NCI-H82 (cell line): ENCODE data around the gene CCL3.
"Not testable (repeated sequence)": the region's sequence is repeated elsewhere in the genome, so short reads cannot be mapped to it uniquely, and the experiment has no call there.

ENCODE experiments used
- DNase-seq: peaks from one replicate; lab custom pipeline; 2025; lab: John Stamatoyannopoulos, UW

The CCL3 gene

DNA sequence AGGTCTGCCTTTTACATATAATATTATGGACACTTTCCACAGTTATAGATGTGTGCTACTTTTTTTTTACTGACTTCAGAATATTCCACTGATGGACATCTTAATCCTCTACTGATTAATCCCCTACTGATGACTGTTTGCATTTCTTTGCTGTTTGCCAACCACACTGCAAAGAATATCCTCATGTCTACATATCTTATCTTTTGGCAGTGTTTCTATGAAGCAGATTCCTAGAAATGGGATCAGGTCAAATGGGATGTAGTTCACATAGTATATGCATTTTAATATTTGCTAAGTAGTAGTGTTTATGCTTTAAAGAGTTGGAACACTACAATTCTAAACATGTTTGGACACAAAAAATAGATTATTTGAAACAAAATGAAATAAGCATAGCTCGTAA lies 3.2 kb downstream of the CCL3 start:
- peak; percentile 38 for DNase-seq

DNA sequence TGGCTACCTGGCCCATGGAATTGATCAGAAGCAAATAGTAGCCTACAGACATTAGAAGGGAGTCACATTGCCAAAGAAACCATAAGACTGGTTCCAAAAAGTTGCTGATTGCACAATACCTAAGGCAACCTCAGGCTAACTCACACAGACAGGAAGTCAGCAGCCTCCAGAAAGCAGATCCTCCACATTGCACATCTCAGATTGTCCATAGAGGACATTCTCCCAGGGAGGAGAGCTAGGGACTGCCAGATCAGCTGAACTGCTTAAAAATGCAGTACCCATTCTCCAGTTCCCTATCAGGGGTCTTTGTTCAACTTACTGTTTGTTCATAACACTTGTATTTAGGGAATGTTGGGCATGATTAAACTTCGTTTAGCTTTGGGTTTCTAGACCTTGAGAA lies 4.2 kb downstream of the CCL3 start:
- no peak for DNase-seq

DNA sequence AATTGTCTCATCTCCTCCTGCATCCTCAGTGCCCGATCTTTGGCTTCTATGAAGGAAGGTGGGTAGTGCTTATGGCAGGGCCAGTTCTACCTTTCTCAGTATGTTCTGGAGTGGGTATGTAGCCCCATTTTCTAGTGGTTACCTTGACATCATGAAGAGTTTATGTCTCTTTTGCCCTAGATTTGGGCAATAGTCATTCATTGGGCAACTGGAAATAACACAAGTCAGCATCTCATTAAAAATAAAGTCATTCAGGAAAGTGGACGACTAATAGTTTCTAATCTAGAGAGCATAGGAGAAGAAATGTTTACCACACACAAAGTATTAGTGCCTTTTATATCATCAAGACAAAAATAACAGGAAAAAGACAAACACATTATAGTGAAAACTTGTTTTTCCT lies 6.3 kb downstream of the CCL3 start:
- DNase-seq, result not testable (repeated sequence)

DNA sequence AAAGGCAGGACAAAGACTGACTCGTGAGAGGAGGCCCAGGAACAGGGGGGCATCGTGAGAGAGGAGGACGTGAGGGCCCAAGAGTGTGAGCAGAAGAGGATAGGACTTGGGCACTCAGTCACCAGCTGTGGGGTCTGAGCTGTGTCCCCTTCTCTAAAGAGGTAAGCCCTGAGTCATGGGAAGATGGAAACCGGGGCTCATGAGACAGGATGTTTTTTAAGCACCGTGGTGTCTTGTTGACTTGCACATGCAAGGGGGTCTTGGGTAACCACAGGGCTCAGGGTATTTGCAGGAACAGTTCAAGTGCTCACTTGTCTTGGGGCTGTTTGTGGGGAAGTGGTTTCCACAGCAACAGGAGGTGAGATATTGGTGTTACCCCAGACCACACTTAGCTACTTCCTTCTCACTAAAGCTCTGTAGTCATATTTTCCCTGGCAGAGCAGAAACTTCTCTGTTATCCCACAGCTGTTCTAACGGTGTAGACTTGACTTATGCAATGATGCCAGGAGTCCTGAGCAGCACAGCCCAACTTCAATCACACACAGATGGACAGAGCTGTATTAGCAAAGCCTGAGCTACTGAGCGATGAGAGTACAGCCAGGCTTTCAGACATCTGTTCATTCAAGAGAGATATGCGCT lies 7.3 kb downstream of the CCL3 start:
- DNase-seq, result peak; percentile 48

DNA sequence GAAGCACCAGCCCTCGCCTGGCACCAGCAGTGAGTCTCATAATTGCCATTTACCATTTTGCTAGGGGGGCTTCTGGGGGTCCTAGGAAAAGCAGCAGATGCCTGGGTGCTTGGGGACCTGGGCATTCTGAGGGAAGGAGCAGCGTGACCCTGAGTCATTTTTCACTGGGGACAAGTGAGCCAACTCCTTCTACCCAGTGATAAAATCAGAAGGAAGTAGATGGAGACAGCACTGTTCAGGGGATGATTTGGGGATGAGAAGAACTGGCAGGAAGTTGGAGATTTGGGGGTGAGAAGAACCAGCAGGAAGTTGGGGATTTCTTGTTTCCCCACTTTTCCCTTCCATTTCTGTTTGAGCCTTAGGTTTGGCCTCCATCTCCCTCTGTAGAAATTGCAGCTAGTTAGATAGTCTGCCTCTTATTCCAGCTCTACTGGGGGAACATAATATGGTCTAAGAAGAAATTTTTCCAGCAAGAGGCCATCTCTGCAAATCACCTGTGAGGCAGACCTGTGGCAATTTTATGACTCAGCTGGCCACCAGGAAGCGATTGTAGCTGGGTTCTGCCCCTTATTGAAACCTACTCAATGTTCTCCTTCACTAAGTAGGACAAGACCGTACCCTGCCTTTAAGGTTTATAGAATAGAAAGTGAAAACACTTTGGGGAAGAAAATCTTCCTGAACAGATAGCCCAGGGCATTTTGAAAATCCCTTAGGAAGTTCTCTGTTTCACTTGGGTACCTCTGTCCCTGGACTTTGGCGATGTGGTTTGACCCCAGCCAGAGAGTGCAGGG lies 8.1 kb downstream of the CCL3 start:
- DNase-seq, result not testable (repeated sequence)

DNA sequence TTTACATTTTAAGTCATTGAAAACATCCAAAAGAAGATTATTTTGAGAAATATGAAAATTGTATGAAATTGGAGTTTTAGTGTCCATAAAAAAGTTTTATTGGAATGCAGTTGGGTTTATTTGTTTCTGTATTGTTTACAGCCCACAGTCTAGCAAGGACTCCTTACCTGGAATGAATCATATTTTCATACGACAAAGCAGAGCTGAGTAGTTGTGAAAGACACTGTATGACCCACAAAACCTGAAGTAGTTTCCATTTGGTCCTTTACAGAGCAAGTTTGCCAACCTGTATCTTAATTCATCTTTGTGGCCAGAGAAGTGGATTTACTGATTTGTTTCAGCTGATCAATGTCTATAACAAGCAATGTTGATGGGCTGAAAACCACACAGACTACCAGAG lies 15.6 kb downstream of the CCL3 start:
- no peak for DNase-seq

DNA sequence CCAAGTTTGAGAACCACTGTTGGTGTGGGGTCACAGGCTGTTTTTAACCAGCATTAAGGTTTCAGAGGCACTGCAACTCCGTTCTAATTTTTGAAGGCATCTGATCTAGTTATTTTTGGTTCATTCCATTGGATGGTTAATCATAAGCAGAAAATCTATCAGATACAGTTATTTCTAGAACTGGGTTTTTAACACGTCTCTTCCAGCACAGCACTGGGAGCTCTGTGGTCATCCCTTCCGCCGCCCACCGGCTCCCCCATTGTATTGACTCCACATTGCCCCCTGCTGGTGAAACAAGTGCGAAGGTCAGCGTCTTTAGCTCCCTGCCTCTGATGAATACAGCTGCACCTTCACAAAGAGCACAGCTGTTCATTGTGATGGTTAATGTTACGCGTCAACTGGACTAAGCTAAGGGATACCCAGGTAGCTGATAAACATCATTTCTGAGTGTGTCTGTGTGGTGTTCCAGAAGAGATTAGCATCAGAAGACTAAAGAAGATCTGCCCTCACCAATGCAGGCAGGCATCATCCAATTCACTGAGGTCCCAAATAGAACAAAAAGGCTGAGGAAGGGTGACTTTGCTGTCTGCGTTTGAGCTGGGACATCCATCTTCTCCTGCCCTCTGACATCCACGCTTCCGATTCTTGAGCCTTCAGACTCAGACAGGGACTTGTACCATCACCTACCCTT lies 17.4 kb downstream of the CCL3 start:
- peak; percentile 83 for DNase-seq

DNA sequence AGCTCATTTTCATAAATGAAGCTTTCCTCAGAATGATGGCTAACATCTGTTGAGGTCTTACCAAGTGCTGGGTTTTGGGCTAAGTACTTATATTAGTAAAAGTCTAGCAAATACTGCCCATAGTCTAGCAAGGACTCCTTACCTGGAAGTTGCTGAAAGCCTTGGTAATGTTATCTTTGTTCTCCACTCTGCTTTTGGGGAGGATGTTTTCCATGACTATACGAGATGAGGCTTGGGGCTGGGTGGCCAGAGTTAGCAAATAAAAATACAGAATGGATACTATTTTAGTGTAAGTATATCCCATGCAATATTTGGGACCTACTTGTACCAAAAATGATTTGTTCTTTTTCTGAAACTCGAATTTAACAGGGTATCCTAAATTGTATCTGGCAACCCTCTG lies 18.2 kb downstream of the CCL3 start:
- DNase-seq, result no peak

DNA sequence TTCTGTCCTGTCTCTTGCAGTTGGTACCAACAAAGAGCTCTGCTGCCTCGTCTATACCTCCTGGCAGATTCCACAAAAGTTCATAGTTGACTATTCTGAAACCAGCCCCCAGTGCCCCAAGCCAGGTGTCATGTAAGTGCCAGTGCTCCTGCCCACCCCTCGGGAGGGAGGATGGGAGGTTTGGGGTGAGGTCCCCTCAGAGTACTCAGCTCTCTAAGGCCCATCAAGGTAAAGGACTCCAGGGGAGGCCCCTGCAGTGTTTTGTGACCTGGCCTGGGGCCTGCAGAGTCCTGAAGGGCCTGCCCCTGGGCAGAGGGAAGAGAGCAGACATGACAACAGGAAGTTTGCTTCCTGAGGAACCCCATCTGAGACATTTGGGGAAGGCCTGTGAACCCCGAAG lies 19.5 kb downstream of the CCL3 start:
- no peak for DNase-seq

DNA sequence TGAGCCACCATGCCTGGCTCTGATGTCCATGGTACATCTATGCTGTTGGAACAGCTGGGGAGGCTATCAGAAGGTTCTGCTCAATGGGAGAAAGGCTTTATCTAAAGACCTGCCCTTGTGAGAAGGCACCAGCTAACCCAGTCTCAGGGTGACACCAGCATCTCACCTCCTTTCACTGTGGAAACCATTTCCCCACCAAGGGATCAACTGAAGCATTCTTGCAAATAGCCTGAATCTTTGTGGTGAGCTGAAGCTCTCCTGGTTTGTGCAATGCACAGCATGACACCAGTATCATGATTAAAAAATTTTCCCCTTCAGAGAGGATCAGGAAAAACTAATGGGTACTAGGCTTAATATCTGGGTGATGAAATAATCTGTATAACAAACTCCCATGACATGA lies 20.8 kb downstream of the CCL3 start:
- no peak for DNase-seq

DNA sequence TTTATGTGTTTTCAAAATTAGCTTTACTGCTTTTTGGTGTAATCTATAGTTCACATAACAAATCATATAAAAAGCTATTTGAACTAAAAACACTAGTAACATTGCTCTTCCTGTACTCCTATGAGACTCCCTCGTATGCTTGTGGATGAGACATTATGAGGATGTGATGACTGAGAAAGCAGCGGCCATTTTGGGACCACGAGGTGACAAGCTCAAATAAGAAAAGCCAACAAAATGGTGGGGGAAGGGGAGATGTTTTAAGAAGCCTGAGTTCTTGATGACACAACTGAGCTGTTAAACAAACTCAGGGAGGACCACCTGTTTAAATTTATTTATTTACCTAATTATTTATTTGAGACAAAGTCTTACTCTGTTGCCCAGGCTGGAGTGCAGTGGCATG lies 21.4 kb downstream of the CCL3 start:
- peak; percentile 11 for DNase-seq

DNA sequence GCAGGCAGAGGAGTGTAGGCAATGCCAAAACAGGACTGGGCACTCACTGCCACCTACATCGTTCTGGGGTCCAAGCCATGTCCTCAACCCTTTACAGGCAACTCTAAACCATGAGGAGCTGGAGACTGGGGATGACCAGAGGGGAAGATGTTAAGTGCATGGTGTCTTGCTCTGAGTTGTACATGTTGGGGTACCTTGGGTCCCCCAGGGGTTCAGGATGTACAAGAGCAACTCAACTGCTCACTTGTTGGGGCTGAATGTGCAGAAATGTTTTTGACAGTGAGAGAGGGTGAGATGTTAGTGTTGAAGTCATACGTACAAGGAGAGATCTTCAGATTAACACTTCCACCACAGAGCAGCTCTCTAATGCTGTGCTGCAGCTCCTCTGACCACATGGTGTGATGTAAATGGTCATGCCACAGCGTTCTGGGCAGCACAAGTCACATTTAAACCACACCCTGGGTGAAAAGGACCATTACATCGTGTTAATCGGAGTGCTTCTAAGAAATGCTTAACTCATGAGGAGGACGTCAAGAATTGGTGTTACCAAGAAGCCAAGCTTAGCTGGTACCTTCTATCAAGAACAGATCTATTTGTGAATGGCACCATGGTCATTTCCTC lies 23.5 kb downstream of the CCL3 start:
- DNase-seq, result no peak

DNA sequence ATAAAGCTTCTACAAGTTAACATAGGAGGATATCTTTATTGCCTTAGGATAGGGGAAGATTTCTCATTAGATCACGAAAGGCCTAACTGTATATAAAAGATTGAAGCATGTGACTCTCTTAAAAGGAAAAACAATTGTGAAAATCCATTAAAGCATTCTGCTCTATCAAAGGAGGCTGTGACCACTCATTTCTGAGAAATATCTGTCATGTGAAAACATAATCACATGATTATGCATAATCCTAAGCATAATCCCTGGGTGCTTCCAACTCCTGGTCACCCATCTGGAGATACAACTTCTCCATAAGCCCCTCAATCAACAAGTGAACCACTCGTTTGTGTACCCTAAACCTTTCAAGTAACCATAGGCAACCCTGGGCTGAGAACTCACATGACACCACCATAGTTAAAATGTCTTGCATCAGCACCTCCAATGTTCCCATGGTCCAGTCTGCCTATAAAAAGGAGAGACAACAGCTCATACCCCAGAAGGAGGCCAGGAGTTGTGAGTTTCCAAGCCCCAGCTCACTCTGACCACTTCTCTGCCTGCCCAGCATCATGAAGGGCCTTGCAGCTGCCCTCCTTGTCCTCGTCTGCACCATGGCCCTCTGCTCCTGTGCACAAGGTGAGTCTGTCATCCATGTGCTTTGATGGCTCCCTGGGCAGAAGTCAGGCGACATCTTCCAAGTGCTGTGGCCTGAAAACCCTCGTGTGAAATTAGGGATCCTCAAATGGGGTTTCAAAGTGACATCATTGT lies 26.0 kb downstream of the CCL3 start, which contains the start of gene CCL18:
Gene CCL18, plus strand, starts transcription at position 487 of the 756 bp plus-strand sequence. Its CDS starts 71 bp downstream, at position 558.
- DNase-seq, result peak; percentile 43

DNA sequence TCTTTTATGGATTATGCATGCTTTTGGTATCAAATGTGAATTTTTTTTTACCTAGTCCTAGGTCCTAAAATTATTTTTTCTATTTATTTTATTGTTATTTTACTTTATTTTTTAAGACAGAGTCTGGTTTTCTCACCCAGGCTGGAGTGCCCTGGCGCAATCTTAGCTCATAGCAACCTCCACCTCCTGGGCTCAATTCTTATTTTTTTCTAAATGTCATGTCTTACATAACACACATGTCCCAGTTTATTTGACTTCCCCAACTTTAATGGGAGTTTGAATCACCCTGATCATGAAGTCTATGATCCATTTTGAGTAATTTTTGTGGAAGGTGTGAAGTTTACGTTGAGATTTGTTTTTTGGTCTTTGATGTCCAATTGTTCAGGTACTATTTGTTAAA lies 29.1 kb downstream of the CCL3 start:
- DNase-seq, result no peak

DNA sequence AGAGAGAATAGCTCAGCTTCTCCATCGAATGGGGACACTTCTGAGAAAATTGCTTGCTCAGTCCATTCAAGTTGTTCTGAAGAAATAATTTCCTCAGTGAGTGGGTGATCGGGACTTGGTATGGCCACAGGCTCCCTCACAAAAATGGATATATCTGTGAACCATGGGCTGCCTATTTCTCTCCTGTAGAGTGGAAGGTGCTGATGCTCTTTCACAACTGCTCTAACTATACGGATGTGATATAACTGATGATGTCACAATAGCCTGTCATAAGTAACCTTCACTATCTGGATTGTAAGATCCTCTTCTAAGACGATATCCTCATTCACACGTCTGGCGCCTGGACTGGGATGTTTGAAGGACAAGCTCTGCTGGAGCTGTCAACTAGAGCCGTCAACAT lies 30.5 kb downstream of the CCL3 start:
- no peak for DNase-seq

DNA sequence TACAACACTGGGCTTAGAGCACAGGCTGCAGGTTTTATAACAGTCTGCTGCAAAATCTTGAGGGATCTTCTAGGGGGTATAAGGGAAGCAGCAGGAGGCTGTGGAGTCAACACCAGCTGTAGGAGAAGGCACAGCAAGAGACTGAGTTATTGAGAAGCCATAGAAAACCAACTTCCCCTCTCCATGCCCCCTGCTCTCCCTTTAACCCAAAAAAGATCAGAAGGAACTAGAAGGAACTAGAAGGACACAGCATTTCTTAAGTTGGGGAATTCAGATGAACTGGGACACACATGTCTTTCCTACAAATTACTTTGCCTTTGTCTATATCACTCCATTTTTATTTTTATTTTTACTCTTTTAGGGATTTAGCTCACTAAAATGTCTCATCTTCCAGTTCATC lies 32.0 kb downstream of the CCL3 start:
- no peak for DNase-seq

DNA sequence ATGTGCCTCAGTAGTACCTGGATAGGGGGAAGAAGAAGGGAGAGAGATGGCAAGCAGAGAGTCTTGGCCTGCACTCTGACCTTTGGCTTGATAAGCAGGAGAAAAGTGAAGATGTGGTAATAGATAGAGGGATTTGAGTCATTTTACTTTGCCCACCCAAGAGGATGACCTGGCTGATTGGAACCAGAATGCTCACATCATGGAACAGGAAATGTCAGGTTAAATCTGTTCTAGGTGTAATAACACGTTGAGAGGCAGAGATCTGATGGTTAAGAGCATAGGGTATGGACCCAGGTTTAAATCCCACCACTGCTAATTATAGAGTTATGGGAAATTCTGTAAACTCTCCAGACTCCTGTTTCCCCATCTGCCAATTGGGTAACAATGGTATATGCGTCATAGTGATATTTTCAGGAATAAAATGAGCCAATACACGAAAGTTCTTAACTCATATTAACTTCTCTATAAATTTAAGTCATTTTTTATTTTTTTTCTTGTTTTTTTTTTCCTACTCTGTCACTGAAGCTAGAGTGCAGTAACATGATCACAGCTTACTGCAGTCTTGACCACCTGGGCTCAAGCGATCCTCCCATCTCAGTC lies 33.9 kb downstream of the CCL3 start:
- no peak for DNase-seq

DNA sequence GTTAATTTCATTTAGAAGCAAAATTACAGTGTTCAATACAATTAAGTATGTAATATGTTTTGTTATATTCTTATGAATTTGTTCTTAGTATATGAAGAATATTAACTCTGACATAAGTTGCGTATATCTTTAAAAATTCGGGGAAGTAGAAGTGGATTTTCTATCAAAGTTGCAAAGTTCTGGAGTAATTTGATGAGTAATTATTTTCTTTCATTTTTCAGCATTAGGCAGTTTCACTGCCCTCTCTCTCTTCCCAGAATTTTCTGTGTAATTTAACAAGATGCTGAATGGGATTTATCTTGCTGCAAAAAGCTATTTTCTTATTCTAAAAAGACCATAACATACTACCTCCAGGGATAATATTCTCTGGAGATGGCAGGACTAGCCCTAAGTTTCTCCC lies 34.8 kb downstream of the CCL3 start:
- DNase-seq, result no peak

DNA sequence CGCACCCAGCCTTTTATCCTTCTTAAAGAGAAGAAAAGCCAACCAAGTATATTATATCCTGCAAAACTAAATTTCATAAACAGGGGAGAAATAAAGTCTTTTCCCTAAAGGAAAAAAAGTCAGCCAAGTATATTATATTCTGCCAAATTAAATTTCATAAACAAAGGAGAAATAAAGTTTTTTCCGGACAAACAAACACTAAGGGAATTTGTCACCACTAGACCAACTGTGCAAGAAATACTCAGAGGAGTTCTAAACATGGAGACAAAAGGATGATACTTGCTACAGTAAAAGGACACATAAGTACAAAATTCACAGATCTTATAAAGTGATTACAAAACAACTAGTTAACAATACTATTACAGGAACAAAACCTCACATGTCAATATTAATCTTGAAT lies 40.3 kb downstream of the CCL3 start:
- DNase-seq, result no peak

DNA sequence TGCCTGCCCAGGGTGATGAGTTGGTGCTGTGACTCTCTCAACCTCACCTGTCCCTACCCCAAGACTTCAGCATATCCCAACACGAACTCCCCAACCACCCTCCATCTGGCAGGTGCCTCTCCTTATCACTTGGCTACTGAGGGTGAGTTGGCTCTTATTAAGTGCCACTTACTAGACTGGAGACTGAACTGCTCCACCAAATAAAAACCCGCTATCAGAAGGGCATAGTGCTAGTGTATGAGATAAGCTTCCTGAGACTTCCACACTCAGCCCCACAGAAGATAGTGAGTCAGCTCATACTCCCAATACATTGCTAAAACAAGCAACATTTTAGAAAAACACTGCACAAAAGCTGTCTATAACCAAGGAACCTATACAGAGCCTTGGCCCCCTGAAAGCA lies 41.9 kb downstream of the CCL3 start:
- DNase-seq, result no peak
